Endometrium (tissue), 2 donors: ENCODE measurements around the gene KRT7.
"Not testable (repeated sequence)": the region's sequence is repeated elsewhere in the genome, so short reads cannot be mapped to it uniquely, and the experiment has no call there.

Experiments used
- FAIRE-seq: peaks from 2 replicates; lab custom pipeline; 2012; peaks lifted over from hg19 to GRCh38; lab: Jason Lieb, UNC
- donor health status: control.
- donor health status: control.

The KRT7 gene

GRCh38 chr12:52255926-52256583, 23.0 kb downstream of the KRT7 start:
- FAIRE-seq, result no peak

DNA sequence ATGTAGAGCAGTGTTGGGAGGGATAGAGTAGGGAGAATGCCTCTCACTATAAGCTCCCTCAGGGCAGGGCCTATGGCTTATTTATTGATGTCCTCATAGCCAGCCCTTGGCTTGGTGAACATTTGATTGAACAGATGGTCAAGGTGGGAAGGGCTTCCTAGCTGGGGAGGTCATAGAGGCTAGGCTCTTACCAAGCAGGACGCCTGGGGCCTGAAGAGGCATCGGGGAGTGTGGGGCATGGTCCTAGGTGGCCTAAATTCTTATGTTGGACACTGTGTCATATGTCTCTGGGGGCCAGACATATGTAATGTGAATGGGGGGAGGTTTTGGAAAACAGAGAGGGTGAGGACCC, 23.5 kb downstream of the KRT7 start:
- FAIRE-seq, result no peak

DNA sequence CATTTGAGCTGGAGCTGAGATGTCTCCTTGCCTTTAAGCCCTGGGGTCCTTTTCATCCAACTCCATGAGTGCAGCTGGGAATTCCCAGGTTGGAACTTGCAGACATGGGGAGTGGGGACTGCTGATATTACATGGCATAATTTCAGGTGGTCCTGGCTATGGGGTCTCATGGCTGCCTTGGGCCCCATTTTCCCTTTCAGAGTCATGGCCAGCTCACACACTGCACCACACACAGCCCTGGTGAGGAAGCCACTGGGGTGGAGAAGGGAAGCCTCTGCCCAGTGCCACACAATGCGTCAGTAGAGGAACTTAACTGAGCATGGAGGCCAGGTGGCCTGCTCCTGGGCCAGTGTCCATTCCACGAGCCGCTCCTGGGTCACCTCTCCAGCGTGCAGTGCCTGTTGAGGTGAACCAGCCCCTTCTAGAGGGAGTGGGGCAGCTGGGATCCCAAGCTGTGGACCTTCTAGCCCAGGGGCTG, 24.1 kb downstream of the KRT7 start:
- no peak for FAIRE-seq

GRCh38 chr12:52257922-52258321, 24.9 kb downstream of the KRT7 start:
- FAIRE-seq, result not testable (repeated sequence)

DNA sequence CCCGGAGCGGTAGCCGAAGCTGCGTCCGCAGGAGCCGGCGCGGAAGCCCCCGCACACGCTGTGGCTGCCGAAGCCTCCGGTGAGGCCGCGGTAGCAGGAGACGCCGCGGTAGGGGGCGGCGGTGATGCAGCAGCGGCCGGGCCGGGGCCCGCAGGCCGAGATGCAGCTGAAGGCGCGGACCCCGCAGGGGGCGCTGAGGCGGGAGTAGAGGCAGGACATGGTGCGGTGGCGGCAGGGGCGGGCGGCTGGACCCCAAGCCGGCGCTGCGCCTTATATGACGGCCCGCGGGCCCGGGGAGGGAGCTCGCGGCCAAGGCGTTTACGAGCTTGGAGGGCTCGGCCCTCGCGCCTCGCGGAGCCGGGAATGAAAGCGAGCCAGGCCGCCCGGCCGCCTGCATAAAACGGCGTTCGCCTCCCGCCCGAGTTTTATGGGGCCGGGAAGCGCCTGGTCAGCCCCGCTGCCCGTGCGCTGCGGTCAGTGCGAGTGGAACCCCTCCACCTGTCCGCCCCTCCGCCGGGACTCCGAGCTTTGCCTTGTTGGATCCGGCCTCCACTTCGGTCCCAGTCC, 25.4 kb downstream of the KRT7 start:
- no peak for FAIRE-seq

- FAIRE-seq, result no peak
Observed at GRCh38 chr12:52259657-52260243, 26.7 kb downstream of the KRT7 start.

- no peak for FAIRE-seq
Observed at GRCh38 chr12:52260361-52261207, 27.5 kb downstream of the KRT7 start.

DNA sequence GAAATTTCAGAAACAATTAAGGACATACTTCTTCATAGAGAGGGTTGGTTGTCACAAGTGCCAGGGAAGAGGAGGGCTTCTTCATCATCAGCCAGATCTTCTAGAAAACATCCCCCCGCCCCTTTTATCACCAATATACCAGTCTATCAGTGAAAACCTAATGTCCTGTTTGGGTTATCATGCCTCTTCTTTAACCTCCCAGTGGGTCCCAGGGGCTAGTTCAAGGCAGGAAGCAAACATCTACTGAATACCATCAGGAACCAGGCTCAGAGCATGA, 28.1 kb downstream of the KRT7 start:
- no peak for FAIRE-seq

DNA sequence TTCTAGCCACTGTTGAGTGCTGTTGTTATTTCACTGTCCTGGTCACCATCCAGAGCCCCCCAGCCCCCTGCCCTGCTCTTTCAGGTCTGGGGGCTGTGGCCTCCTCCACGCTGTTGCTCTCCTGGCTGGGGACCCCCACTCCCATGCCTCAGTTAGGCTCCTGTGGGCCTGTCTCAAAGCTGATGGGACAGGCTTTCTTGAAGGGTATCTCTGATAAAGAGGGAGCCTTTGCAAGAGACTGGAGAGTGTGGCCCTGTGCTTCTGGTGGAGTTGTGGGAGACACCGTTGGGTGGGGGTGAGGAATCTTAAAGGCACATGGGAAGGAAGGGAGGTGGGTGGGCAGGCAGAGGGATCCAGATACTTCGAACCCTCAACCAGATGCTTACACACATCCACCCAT, 29.2 kb downstream of the KRT7 start:
- FAIRE-seq, result no peak

- FAIRE-seq, result no peak
Observed at GRCh38 chr12:52263761-52264434, 30.9 kb downstream of the KRT7 start.

- FAIRE-seq, result no peak
Observed at GRCh38 chr12:52264435-52264825, 31.4 kb downstream of the KRT7 start.

DNA sequence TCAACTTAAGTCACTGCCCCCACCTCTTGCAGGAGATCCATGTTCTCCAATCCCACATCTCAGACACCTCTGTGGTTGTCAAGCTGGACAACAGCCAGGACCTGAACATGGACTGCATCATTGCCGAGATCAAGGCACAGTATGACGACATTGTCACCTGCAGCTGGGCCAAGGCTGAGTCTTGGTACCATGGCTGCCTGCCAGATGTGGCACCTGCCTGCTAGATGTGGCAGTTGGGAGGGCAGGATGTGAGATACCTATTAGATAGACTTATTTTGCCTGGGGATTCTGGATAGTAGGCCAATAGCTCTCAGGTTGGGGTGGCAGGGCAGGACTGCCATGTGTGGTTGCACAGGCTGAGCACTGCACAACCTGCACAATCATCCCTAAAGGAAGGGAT, 33.5 kb downstream of the KRT7 start:
- no peak for FAIRE-seq

DNA sequence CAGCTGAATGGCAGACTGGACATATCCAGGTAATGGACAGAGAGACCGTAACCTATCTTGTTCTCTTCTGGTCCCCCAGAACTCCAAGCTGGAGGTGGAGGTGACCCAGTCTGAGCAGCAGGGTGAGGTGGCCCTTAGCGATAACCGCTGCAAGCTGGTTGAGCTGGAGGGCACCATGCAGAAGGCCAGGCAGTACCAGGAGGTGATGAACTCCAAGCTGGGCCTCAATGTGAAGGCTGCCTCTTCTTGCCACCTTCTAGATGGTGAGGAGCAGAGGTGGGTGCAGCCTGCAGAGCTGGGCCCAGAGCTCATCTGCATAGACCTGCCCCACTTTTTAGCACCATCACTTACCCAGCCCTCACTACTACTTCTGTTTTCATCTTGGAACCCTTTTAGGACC, 34.2 kb downstream of the KRT7 start:
- no peak for FAIRE-seq

- FAIRE-seq, result no peak
Observed at GRCh38 chr12:52267699-52268098, 34.7 kb downstream of the KRT7 start.

GRCh38 chr12:52268212-52268611, 35.2 kb downstream of the KRT7 start:
- FAIRE-seq, result no peak

DNA sequence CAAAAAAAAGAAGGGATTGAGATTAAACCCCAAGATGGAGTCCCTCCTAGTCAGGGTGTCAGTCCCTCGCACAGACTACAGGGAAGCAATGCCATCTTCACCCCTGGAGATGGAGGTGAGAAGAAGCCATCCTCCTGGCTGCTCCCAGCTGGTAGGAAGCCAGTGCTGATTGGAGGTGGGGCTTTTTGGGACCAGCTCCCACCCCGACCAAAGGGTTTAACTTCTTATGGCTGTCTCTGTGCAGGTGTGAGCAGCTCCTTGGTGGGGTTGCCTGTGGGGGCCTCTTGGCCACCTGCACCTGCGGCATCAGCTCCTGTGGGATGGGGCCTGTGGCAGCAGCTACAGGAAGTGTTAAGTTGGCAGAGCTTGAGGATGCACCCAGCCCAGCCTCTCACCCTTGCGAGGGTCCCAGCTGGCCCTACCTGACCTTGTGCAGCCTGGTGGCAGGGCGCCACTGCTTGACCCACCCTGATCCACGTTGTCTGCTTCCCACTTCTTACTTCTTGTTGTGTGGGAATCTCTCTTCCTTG, 37.6 kb downstream of the KRT7 start:
- FAIRE-seq, result no peak

GRCh38 chr12:52271158-52271557, 38.1 kb downstream of the KRT7 start:
- no peak for FAIRE-seq

GRCh38 chr12:52274521-52275120, 41.6 kb downstream of the KRT7 start, which contains the start of gene KRT86:
TSS of gene KRT86 (plus strand) at chr12:52274645. CDS start at chr12:52301917, 27,272 bp downstream.
- no peak for FAIRE-seq

DNA sequence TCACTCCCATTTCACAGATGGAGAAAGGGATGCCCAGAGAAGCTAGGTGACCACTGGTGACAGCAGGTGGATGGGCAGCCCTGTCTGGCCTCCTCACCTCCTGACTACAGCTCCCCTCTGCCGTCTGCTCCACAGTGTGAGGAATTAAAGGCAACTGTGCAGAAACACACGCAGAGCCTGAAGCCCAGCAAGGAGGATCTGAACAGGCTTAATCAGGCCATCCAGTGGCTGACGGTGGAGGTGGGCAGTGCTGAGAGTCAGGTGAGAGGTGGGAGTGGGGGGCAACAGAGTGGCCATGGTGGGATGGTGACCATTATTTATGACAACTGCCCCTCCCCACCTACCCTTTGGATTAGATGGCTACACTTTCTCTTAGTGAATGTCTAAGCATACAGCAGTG, 42.6 kb downstream of the KRT7 start:
- no peak for FAIRE-seq

DNA sequence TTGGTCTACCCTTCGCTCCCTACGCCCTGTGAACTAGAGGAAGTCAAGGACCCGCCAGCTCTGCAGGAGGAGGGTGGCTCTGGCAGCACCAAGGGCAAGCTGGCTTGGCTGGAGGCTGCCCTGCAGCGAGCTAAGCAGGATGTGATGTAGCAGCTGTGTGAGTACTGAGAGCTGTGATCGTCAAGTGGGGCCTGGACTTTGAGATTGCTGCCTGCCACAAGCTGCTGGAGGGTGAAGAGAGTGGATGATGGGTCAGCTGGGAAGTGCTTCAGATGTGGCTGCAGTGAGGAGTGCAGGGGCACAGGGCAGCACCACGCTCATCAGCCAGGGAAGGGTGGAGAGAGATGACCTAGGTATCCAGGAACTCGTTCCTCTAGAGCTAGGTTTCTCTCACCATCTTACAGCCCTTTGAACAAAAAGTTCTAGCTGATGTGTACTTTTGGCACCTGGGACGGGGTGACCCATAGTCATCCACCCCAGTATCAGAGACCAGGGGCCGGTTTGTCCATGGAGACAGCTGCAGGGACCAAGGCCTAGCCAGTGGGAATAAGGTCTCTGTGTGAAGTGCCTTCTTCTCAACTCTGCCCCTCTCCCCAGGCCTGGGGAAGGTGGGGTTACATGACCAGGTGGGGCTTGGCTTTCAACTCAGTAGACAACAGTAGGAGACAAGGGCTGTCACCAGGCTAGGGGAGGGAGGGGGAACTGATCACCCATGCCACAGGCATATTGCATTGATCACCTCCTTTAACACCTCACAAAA, 44.6 kb downstream of the KRT7 start:
- FAIRE-seq, result no peak
